Left ventricle myocardium inferior (tissue), 1 donor: ENCODE results near the gene ARRDC3. TPM values are rescaled to one million over a fixed set of nuclear protein-coding genes. Genes with fewer than 3 reads are reported as not detected.

ENCODE experiments used
- DNase-seq: peaks from one replicate; pipeline ENCODE4 v3.0.0-alpha.2; 2020
- H3K27ac ChIP-seq: fragments of 200-600 bp; replicated peaks from 2 replicates; pipeline ENCODE4 v1.8.0; 2021
- H3K27me3 ChIP-seq: fragments of 200-600 bp; 2 replicates; pipeline ENCODE4 v1.8.0; 2021; ENCODE audit warnings: low read depth
- H3K36me3 ChIP-seq: fragments of 200-600 bp; 2 replicates; pipeline ENCODE4 v1.8.0; 2021
- H3K4me1 ChIP-seq: fragments of 200-600 bp; 2 replicates; pipeline ENCODE4 v1.8.0; 2021
- H3K4me3 ChIP-seq: fragments of 200-600 bp; 2 replicates; pipeline ENCODE4 v1.8.0; 2021; ENCODE audit warnings: mild to moderate bottlenecking, moderate library complexity
- H3K9me3 ChIP-seq: fragments of 200-600 bp; replicated peaks from 2 replicates; pipeline ENCODE4 v1.8.0; 2021
- CTCF ChIP-seq: fragments of 200-600 bp; IDR thresholded peaks from 2 replicates; pipeline ENCODE4 v1.8.0; 2021; ENCODE audit warnings: antibody characterized with exemption, mild to moderate bottlenecking, borderline replicate concordance
- intact Hi-C: fragments of 100-400 bp; cut with micrococcal nuclease; formaldehyde crosslinking; loops from one replicate; pipeline ENCODE4 v1.11.0; 2022
- total RNA-seq: library from RNA; stranded (reverse); fragmentation: NEBNext Ultra II Directional; extraction: Animal tissue kit (Norgen Biotek cat#: 25700); gene quantifications from one replicate; pipeline ENCODE4 v1.2.1, GENCODE V29; 2021
- donor health status: DM: no; HTN: yes; CAD: no; lungs with severe emphysema.

ARRDC3 gene
- total RNA-seq, 1 donor from 2014 or later = 14.4 TPM

GRCh38 chr5:91373006-91373405 lies 10.1 kb downstream of the ARRDC3 start:
- Histone ChIP-seq H3K27me3 (no peaks in the 10 kb centered on the region), H3K27ac (peak overlapping the region; percentile 97), H3K9me3 (no peaks in the 10 kb centered on the region), H3K36me3 (peaks cover 95% of the 10 kb centered on the region), H3K4me1 (peaks cover 97% of the 10 kb centered on the region), H3K4me3 (no peak overlapping the region)
- intact Hi-C loops = loop anchor here (10.0 kb wide), 1 partner anchor 58 kb away; no protein-coding TSS in a partner anchor
- no peak for TF ChIP-seq CTCF
- no peak for DNase-seq

GRCh38 chr5:91369480-91369879 lies 13.6 kb downstream of the ARRDC3 start:
- H3K36me3 ChIP-seq = peaks cover 73% of the 10 kb centered on the region

GRCh38 chr5:91367908-91368648 lies 15.0 kb downstream of the ARRDC3 start:
- Histone ChIP-seq H3K4me3 (no peak overlapping the region), H3K9me3 (no peaks in the 10 kb centered on the region), H3K4me1 (peaks cover 48% of the 10 kb centered on the region), H3K36me3 (peaks cover 59% of the 10 kb centered on the region), H3K27ac (peak overlapping the region; percentile 4), H3K27me3 (no peaks in the 10 kb centered on the region)
- intact Hi-C loops = no loop called here
- no peak for DNase-seq
- no peak for TF ChIP-seq CTCF

More at GRCh38 chr5:91369480-91369879, 13.6 kb downstream of the ARRDC3 start:
- H3K27ac ChIP-seq = peak overlapping the region; percentile 4
- no peaks in the 10 kb centered on the region for H3K27me3 ChIP-seq
- H3K4me3 ChIP-seq = no peak overlapping the region
- intact Hi-C loops = no loop called here
- H3K9me3 ChIP-seq = no peaks in the 10 kb centered on the region
- DNase-seq = no peak
- H3K4me1 ChIP-seq = peaks cover 62% of the 10 kb centered on the region
- TF ChIP-seq CTCF = no peak

- intact Hi-C loops = no loop called here
- H3K27ac ChIP-seq = peak overlapping the region; percentile 8
- no peak for DNase-seq
- no peak overlapping the region for H3K4me3 ChIP-seq
- peaks cover 51% of the 10 kb centered on the region for H3K36me3 ChIP-seq
- no peak for TF ChIP-seq CTCF
- no peaks in the 10 kb centered on the region for H3K9me3 ChIP-seq
- peaks cover 40% of the 10 kb centered on the region for H3K4me1 ChIP-seq
- H3K27me3 ChIP-seq = no peaks in the 10 kb centered on the region
Measured at GRCh38 chr5:91367344-91367743, 15.8 kb downstream of the ARRDC3 start.

- no peaks in the 10 kb centered on the region for H3K27me3 ChIP-seq
Measured at GRCh38 chr5:91366551-91366950, 16.6 kb downstream of the ARRDC3 start.

More at GRCh38 chr5:91366551-91366950, 16.6 kb downstream of the ARRDC3 start:
- intact Hi-C loops = no loop called here
- Histone ChIP-seq H3K36me3 (peaks cover 43% of the 10 kb centered on the region), H3K4me1 (peaks cover 32% of the 10 kb centered on the region), H3K27ac (peak overlapping the region; percentile 8), H3K4me3 (no peak overlapping the region), H3K9me3 (no peaks in the 10 kb centered on the region)
- DNase-seq = no peak
- TF ChIP-seq CTCF = no peak
